ENCODE measurements around the gene IGFL3. TPM values are rescaled to one million over a fixed set of nuclear protein-coding genes. Genes with fewer than 3 reads are reported as not detected.
A peak's percentile ranks its signal among the peaks of the same experiment; 100 is the strongest.
"Not testable (repeated sequence)": the region's sequence is repeated elsewhere in the genome, so short reads cannot be mapped to it uniquely, and the experiment has no call there.

The IGFL3 gene
- total RNA-seq (2022) (not detected in 2 replicates), Bru-seq, nascent RNA (percentile 17 among the genes with signal in this experiment), BruChase-seq, experiment 1, labeled RNA remaining after a 6-hour chase (percentile 12 among the genes with signal in this experiment), BruChase-seq, experiment 2, labeled RNA remaining after a 2-hour chase (percentile 16 among the genes with signal in this experiment)
- long read RNA-seq, result 0 reads

GRCh38 chr19:46124638-46125115 is at the start of gene IGFL3:
IGFL3 (minus strand) TSS chr19:46124688; CDS start chr19:46124649, 39 bp downstream.
- BruUV-seq (replicated peaks), result no TSS peak
- Mint-ChIP-seq H3K4me1 (ENCODE audit: insufficient read depth, unreplicated experiment) (peaks cover 12% of the 10 kb centered on the region), H3K36me3 (ENCODE audit: insufficient read depth, unreplicated experiment) (no peaks in the 10 kb centered on the region), H3K27ac (ENCODE audit: low read depth, unreplicated experiment) (no peak within 1 kb of the TSS), H3K4me3 (ENCODE audit: unreplicated experiment) (no peak within 1 kb of the TSS), H3K9me3 (ENCODE audit: unreplicated experiment) (no peaks in the 10 kb centered on the region), H3K27me3 (ENCODE audit: insufficient read depth, unreplicated experiment) (no peaks in the 10 kb centered on the region)
- CTCF ChIA-PET, result interaction anchor here (1.7 kb wide), 1 partner anchor 42 kb away, joined by 7 read pairs; no protein-coding TSS in a partner anchor
- intact Hi-C loops (cut with micrococcal nuclease), result no loop called here
- POLR2A ChIA-PET, result interaction anchor here (0.8 to 2.4 kb wide), 5 partner anchors 9 to 35 kb away, joined by 3 to 16 read pairs (median 6); no protein-coding TSS in a partner anchor
- peak; percentile 27 for DNase-seq (ENCODE audit: unreplicated experiment)
- TF ChIP-seq CTCF (IDR thresholded peaks at IDR 0.05; ENCODE audit: unreplicated experiment), result no peak

GRCh38 chr19:46173886-46174480 is 49.5 kb upstream of the IGFL3 start:
- Mint-ChIP-seq H3K36me3 (ENCODE audit: insufficient read depth, unreplicated experiment) (peaks cover 7% of the 10 kb centered on the region), H3K4me1 (ENCODE audit: insufficient read depth, unreplicated experiment) (peaks cover 15% of the 10 kb centered on the region), H3K27ac (ENCODE audit: low read depth, unreplicated experiment) (no peak overlapping the region), H3K4me3 (ENCODE audit: unreplicated experiment) (no peak overlapping the region), H3K9me3 (ENCODE audit: unreplicated experiment) (peaks cover 9% of the 10 kb centered on the region), H3K27me3 (ENCODE audit: insufficient read depth, unreplicated experiment) (no peaks in the 10 kb centered on the region)
- TF ChIP-seq CTCF (IDR thresholded peaks at IDR 0.05; ENCODE audit: unreplicated experiment), result no peak
- ChIA-PET POLR2A (interaction anchor here (0.8 to 1.1 kb wide), 2 partner anchors 18 to 149 kb away, joined by 3 to 4 read pairs; no protein-coding TSS in a partner anchor), CTCF (interaction anchor here (1.2 to 1.6 kb wide), 3 partner anchors 15 to 146 kb away, joined by 4 to 7 read pairs (median 5); no protein-coding TSS in a partner anchor)
- BruUV-seq (replicated peaks), result no TSS peak
- DNase-seq (ENCODE audit: unreplicated experiment), result no peak
- intact Hi-C loops (cut with micrococcal nuclease), result no loop called here

- DNase-seq (ENCODE audit: unreplicated experiment), result no peak
- H3K27ac Mint-ChIP-seq (ENCODE audit: low read depth, unreplicated experiment), result no peak overlapping the region
- H3K4me1 Mint-ChIP-seq (ENCODE audit: insufficient read depth, unreplicated experiment), result no peaks in the 10 kb centered on the region
- H3K27me3 Mint-ChIP-seq (ENCODE audit: insufficient read depth, unreplicated experiment), result no peaks in the 10 kb centered on the region
- no TSS peak for BruUV-seq (replicated peaks)
- no peak overlapping the region for H3K4me3 Mint-ChIP-seq (ENCODE audit: unreplicated experiment)
- ChIA-PET CTCF (no interaction called here), POLR2A (interaction anchor here (0.8 to 1.5 kb wide), 2 partner anchors 15 to 28 kb away, joined by 3 to 4 read pairs; partner anchors contain the start of gene IGFL2)
- TF ChIP-seq CTCF (IDR thresholded peaks at IDR 0.05; ENCODE audit: unreplicated experiment), result no peak
- intact Hi-C loops (cut with micrococcal nuclease), result no loop called here
- peaks cover 22% of the 10 kb centered on the region for H3K9me3 Mint-ChIP-seq (ENCODE audit: unreplicated experiment)
- H3K36me3 Mint-ChIP-seq (ENCODE audit: insufficient read depth, unreplicated experiment), result peaks cover 15% of the 10 kb centered on the region
Measured at GRCh38 chr19:46162731-46163130, 38.2 kb upstream of the IGFL3 start.

- DNase-seq (ENCODE audit: unreplicated experiment); BruUV-seq (replicated peaks); H3K27ac Mint-ChIP-seq (ENCODE audit: low read depth, unreplicated experiment); H3K27me3 Mint-ChIP-seq (ENCODE audit: insufficient read depth, unreplicated experiment); H3K4me1 Mint-ChIP-seq (ENCODE audit: insufficient read depth, unreplicated experiment); H3K4me3 Mint-ChIP-seq (ENCODE audit: unreplicated experiment); intact Hi-C loops (cut with micrococcal nuclease): not testable (repeated sequence)
- ChIA-PET CTCF (interaction anchor here (0.5 to 1.0 kb wide), 2 partner anchors 47 to 132 kb away, joined by 3 to 4 read pairs; no protein-coding TSS in a partner anchor), POLR2A (interaction anchor here (0.8 to 1.5 kb wide), 2 partner anchors 14 to 27 kb away, joined by 3 to 4 read pairs; partner anchors contain the start of gene IGFL2)
- H3K36me3 Mint-ChIP-seq (ENCODE audit: insufficient read depth, unreplicated experiment), result peaks cover 15% of the 10 kb centered on the region
- peaks cover 22% of the 10 kb centered on the region for H3K9me3 Mint-ChIP-seq (ENCODE audit: unreplicated experiment)
Measured at GRCh38 chr19:46161642-46162257, 37.3 kb upstream of the IGFL3 start.

All from MCF 10A (cell line).